Measurements from ENCODE around the gene RNF103.

Gene RNF103

GRCh38 chr2:86634352-86634751 lies 10.7 kb upstream of the RNF103 start:
- no peak overlapping the region for H3K4me3 ChIP-seq (ENCODE audit: low read depth, low read length)
- TF ChIP-seq, protein P1, sequence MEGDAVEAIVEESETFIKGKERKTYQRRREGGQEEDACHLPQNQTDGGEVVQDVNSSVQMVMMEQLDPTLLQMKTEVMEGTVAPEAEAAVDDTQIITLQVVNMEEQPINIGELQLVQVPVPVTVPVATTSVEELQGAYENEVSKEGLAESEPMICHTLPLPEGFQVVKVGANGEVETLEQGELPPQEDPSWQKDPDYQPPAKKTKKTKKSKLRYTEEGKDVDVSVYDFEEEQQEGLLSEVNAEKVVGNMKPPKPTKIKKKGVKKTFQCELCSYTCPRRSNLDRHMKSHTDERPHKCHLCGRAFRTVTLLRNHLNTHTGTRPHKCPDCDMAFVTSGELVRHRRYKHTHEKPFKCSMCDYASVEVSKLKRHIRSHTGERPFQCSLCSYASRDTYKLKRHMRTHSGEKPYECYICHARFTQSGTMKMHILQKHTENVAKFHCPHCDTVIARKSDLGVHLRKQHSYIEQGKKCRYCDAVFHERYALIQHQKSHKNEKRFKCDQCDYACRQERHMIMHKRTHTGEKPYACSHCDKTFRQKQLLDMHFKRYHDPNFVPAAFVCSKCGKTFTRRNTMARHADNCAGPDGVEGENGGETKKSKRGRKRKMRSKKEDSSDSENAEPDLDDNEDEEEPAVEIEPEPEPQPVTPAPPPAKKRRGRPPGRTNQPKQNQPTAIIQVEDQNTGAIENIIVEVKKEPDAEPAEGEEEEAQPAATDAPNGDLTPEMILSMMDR (IDR thresholded peaks at IDR 0.05; ENCODE audit: low read depth, low read length, missing control alignments) = no peak
- no peak for DNase-seq (ENCODE audit: low read depth)

- TF ChIP-seq, protein P1 (IDR thresholded peaks at IDR 0.05; ENCODE audit: low read depth, low read length, missing control alignments) = no peak
- no peak for DNase-seq (ENCODE audit: low read depth)
- H3K4me3 ChIP-seq (ENCODE audit: low read depth, low read length) = no peak overlapping the region
These were observed 9.5 kb upstream of the RNF103 start for GRCh38 chr2:86633155-86633651.

GRCh38 chr2:86632672-86633071 lies 9.0 kb upstream of the RNF103 start:
- TF ChIP-seq, protein P1 (IDR thresholded peaks at IDR 0.05; ENCODE audit: low read depth, low read length, missing control alignments) = no peak
- no peak for DNase-seq (ENCODE audit: low read depth)
- H3K4me3 ChIP-seq (ENCODE audit: low read depth, low read length) = no peak overlapping the region

DNA sequence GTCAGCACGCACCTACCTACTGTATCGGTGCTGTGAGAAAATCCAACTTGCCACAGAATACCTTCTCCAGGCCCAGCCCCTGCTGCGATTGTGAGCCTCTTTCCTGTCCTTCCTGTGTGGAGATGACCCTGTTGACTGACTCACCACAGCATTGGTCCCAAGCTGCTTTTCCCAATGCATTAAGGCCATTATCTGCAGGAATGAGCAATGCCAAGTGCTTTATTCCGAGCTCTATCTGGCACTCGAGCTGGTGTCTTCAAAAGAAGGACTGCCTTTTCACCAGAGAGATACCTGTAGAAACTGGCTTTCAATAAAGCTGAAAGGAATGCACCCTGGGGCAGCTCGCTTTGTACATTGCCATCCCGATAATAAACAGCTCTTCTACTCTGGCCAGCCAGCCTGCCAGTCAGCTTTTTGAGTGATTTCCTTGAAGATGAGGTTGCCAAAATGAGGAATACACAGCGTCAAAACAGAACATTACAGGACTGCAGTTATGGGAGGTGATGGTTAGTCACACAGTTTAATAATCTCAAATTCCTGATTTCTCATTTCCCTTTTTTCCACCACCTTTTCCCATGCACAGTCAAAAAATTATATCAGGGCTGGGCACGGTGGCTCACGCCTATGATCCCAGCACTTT lies 8.3 kb upstream of the RNF103 start:
- TF ChIP-seq, protein P1 (IDR thresholded peaks at IDR 0.05; ENCODE audit: low read depth, low read length, missing control alignments) = no peak
- no peak for DNase-seq (ENCODE audit: low read depth)
- H3K4me3 ChIP-seq (ENCODE audit: low read depth, low read length) = no peak overlapping the region

DNA sequence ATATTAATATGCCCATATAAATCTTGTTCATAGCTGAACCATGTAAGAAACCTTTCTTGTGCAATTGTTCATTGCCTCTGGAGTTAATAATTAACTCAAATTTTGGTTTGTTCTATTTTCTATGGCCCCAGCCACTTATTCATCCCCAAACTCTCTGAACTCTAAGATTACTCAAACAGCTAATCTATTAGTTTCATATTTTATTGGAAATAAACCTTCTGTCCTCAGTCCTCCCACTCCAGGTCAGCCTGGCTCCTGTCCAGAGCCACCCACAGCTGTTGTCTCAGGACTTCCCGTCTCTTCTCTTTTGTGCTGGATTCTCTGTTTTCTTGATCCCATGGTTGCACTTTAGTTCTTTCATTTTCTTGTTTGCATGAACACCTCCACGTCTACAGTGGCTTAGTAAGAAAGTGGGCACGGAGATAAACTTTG lies 4.4 kb upstream of the RNF103 start:
- no peak for DNase-seq (ENCODE audit: low read depth)
- no peak overlapping the region for H3K4me3 ChIP-seq (ENCODE audit: low read depth, low read length)
- TF ChIP-seq, protein P1 (IDR thresholded peaks at IDR 0.05; ENCODE audit: low read depth, low read length, missing control alignments) = no peak

GRCh38 chr2:86627550-86627949 lies 3.9 kb upstream of the RNF103 start:
- no peak for DNase-seq (ENCODE audit: low read depth)
- no peak overlapping the region for H3K4me3 ChIP-seq (ENCODE audit: low read depth, low read length)
- TF ChIP-seq, protein P1 (IDR thresholded peaks at IDR 0.05; ENCODE audit: low read depth, low read length, missing control alignments) = no peak

DNA sequence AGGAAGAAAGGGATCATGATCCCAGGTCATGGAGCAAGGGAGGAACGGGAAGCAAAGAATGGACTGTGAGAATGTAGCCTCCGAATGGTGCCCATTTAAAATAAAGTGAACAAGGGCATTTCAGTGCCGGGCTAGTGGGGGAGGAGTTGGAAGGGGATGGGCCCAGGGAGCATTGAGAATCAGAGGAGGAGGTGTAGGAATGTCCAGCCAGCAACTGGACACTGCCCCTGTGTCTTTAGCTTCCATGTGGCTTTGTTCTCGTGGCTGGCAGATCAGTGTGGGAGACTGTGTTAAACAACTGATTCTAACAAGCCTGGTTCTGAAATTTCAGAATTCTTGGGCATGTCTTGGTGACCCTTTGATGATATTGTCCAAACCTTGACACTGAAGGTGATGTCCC lies 1.4 kb upstream of the RNF103 start:
- DNase-seq (ENCODE audit: low read depth) = no peak
- no peak overlapping the region for H3K4me3 ChIP-seq (ENCODE audit: low read depth, low read length)
- TF ChIP-seq, protein P1 (IDR thresholded peaks at IDR 0.05; ENCODE audit: low read depth, low read length, missing control alignments) = no peak

Data from GM12864 (cell line).